HG02943 (cell line): ENCODE measurements around the gene CHN1.

ENCODE experiments used
- ATAC-seq: cut with Tn5 transposase; IDR thresholded peaks from one replicate; pipeline ENCODE4 v1.9.1; 2021; ENCODE audit warnings: mild to moderate bottlenecking, low read depth, moderate library complexity; ENCODE audit not compliant: unreplicated experiment

The CHN1 gene

DNA sequence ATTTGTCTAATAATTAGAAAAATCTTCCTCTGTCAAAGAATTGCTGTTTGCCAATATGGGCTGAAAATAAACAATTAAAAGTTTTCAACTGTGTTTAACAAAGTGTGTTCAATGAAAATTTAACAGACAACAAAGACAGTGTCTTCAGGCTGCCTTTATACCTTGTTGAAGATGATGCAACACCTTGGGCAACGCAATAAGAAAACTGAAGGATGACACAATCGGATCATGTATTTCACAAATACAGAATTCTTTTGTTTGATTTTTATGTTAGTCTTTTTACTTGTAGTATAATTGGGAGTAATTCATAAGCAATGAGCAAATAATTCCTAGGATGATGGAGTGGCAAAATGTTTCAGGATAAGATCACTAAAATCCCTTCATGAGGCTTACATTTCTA, 27.8 kb downstream of the CHN1 start:
- no peak for ATAC-seq

DNA sequence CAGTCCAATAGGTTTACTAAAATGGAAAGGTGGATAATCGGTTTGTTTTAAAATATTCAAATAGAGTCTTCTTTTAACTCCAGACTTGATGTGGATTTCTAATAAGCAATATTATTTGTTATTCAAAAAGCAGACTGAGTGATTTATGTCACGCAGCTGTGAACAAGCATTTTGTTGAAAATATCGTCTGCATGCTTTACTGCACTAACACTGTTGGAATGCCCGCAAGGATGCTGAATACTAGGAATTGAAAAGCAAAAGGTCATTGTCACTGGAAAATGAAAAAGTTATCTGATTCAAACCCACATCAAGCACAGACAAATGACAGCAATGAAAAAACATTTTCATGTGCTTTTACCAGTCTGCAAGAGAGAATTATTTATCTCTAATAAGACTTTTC, 31.1 kb downstream of the CHN1 start:
- no peak for ATAC-seq

DNA sequence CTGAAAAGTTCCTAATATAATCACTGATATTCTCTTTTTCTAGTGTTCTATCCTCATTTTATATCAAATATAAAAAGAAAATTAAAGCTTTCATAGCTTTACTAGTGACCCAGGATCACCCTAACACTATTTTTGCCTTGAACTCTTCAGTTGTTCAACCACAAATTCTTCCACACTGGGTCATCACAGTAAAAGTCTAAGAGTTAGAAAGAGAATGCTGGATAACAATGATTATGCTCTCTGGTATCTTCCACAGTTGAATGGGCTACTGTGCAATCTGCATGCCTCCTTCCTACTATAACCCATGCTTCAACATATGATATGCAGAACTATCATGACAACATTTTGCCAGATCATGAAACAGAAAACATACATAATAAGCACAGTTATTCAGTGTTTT, 32.3 kb downstream of the CHN1 start:
- ATAC-seq, result no peak

DNA sequence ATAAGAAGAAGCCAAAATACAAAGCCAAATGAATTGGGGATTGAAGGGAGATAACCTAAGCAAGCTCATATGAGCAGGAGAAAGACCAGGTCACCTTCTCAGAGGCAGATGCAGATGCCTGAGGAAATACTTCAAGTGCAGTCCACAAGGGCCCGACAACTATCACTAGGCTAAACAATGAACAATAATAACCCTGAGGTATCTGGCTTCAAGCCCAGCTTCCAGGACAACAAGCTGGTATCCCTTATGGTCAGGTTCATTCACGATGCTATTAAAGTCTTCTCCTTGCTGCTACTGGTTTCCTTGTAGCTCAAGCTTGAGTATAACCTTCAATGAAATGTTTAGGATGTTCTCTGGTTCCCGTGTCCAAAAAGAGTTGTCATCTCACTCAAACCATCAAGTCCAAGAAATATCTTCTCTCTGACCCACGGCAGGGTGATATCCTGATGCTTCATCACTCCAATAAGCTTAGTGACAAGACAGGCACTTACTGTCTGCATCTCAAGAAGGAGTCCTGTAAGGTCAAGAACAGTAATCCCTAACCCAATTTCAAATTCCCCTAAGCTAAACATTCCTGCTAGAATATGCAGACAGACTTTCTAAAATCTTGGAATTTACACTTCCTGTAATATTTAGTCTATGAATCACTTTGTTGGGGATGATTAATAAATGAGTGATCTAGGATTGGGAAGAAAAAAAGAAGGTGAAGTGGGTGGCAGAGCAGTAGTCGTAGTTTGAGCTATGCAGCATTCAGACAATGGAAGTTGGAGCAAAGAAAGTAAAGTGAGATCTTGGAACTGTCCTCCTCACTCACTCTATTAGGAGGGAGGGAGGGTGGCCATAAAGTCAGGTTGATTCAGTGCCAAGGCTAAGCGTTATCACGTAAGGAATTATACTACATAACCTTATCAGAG, 33.1 kb downstream of the CHN1 start:
- ATAC-seq, result no peak

DNA sequence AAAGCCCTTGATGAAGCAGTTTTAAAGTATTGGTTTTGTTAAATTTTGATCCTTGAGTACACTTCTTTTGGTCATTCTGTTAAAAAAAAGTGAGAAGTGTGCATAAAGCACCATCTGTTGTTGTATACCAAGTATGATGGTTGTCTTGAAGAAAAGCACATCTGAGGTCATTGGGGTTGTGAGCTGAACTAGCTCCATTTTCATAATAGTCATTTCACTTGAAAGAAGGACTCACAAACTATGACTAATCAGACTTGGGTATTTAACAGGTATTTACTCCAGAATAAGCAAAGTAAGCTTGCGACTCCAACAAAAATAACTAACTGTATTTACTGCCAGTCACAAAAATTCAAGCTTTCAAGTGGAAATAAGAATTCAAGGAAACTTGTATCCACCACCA, 35.1 kb downstream of the CHN1 start:
- ATAC-seq, result no peak

DNA sequence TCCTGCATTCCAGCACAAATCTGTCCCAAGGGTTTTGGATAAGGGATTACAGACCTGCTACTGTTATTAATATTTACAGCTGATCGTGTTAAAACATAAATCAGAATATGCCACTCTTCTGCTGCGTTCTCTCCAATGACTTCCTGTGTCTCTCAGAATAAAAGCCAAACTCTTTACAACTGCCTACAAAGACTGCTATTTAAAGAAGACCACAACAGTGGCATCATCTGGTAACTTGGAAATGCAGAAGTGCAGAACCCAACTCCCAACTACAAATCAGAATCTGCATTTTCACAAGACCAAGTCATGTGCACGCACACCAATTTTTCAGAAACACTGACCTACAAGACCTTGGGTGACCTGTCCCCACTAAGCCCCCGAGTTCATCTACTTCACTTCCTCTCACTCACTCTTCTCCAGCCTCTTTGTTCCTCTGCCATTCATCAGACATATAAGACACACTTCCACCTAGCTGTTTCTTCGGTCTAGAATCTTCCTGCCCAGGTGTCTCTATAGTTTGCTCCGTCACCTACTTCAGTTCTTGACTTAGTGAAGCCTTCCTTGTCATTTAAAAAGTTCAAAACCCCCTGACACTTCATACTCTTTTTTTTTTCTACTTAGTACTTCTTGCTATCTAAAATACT, 36.0 kb downstream of the CHN1 start:
- no peak for ATAC-seq

DNA sequence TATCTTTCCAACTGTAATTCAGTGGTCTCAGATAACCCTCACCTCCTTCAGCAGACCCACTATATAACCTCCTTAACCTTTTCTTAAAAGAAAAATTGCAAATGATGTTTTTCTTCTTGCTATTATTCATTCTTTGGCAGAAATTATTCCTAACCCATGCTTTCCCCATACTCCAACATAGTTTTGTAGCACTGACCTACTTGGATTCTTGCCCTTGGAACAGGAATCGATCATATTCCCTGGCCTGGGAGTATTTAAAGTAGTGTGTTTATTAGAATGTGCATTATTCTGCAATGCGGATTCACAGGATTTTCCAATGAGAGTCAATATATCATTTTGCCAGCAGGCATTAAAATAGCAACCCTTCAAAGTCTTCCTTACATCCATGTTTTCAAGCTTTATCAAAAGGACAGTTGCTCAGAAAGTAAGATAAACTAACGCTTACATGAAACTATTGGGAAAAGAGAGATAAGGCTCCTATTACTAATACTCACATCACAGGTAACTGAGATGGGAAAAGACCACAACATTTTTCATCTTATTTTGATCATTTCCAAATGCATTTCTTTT, 37.4 kb downstream of the CHN1 start:
- ATAC-seq, result no peak

DNA sequence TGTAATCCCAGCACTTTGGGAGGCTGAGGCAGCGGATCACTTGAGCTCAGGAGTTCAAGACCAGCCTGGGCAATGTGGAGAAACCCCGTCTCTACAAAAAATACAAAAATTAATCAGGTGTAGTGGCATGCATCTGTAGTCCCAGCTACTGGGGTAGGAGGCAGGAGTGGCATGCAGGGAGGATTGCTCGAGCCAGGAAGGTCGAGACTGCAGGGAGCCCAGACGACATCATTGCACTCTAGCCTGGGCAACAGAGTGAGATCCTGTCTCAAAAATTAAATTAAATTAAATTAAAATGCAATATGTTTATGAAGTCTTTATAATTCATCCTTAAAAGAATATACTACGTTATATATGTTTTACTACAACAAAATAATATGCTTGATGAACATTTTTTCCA, 38.1 kb downstream of the CHN1 start:
- ATAC-seq, result no peak

DNA sequence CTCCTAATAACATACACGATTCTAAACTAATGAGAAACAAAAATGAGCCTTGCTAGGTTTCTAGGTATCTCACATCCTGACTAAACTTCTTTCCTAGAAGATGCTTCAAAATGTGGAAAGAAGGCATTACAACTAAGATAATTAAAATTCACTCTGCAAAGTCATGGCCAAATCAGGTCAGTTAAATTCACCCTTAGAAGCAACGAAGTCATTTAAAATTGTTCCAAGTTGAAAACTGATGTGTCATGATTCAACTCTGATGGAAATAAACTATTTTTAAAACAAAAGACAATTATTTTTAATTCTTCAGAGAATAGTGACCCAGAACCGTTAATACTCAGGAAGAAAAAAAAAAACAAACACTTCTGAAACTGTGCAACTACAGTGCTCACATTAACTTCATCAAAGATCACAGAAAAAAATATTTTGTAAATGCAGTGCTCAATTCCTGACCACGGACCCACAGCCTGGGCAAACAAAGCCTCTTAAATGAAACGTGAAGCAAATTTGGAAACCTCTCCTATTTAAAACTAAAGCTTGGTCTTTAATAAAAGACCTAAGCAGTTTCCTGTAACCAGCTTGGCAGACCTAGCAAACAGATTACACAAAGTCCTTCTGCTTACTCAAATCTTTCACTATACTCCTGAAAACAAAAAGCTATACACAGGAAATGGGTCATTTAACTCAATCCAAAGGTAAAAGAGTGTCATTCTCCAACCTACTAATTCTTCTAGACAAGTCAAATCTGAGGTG, 39.0 kb downstream of the CHN1 start:
- ATAC-seq, result no peak

DNA sequence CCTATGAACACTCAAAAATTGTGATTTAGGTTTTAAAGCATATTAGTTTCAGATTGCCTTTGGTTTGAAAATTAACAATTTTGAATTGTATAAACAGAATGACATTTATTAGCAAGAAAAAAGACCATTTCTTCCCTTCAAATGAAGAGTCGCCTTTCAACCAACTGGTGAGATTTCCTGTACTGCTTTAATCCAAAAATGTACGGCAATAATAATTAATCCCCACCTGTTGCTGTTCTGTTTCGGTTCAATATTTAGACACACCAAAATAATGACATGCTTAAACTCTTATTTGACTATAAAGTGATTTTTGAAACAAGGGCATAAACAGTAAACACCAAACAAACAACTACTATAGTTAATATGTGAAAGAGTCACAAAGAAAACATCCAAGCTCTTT, 39.6 kb downstream of the CHN1 start:
- no peak for ATAC-seq

DNA sequence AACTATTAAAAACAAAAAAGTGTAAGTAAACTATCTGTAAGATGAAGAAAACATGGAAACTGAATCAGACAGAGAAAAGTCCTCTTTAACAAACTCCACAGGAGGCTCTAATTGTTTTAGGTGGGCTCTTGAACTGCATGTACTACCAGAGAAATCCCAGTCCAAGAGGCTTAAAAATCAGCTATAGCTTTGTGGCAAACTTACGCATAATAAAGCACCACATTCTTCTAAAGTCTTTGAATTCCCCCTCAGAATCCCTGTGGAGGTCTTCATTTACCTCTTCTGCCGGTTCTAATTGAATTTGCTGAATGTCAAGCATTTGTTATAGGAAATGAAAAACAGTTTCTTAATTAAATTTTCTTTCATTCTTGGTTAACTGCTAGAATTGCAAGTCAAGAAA, 40.8 kb downstream of the CHN1 start:
- ATAC-seq, result no peak

DNA sequence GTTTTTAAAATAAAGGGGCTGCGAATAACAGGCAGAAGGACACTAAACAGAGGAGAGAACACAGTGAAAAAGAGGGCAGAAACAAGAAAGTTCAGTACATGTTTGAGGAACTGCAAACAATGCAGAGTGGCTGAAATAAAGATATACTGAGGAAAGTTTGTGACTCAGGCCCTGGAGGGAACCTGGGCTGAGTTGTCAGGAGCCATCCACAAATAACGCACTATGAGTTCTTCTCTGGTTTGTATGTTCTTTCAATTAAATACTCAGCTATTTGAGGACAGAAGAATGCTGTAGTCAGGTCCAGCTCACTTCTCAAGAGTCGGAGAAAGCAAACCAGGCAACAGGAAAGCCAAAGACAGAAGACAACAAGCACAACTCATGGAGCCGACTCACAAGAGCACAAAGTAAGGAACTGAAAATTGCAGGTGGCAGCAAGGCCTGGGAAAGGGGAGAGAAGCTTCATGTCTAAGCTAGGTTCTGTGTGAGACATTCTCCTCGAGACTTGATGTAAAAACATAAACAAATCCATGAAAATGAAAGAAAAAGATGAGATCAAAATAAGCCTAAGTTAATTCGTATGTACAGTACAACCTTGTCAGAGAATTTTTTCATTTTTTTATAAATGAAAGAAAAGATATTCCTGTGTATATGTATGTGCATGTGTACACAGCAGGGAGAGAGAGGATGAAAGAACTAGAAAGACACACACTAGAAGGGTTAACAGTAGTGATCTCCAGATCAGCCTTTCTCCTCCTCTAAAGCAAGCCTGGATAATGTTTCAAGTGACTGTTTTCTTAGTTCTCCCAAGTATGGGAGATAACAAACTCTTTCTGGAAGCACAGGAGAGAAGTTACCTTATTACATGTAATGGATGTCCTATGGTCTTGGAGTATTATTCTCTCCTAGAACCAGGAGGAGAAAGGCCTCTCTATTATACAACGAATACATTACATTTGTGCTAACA, 41.5 kb downstream of the CHN1 start:
- ATAC-seq, result no peak

DNA sequence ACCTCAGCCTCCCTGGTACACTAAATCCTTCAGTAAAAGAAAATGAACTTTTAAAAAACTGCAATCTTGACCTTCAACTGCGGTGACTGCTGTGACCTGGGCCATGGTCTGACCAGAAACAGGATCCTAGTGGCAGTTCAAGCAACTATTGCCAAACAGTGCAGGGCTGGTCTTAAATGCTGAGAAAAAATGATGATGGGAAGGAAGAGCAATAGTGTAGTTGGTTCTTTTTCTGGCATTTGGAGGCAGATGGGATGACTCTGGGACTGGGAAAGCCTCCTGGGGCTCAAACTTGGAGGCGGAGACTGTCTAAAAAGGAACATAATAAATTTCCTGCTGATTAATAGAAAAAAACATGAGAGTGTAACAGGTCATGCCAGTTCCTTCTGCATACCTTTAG, 45.4 kb downstream of the CHN1 start:
- no peak for ATAC-seq

DNA sequence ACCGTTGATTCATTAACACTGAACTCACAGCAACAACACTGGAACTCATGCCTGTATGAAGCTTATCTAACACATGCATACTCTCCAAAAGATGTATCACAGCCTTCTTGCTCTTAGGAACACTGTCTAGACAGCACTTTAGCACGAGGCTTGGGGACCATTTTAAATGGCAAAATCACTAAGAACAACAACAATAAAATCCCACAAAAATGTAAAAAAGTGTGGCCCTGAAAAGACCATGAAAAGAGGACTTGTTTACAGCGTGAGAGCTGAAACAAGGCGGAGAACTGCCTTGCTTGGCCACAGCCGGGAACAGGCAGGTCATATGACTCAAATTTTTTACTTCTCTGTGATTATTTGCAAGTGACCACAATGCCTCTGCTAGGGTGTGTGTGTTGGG, 48.1 kb downstream of the CHN1 start:
- ATAC-seq, result no peak

DNA sequence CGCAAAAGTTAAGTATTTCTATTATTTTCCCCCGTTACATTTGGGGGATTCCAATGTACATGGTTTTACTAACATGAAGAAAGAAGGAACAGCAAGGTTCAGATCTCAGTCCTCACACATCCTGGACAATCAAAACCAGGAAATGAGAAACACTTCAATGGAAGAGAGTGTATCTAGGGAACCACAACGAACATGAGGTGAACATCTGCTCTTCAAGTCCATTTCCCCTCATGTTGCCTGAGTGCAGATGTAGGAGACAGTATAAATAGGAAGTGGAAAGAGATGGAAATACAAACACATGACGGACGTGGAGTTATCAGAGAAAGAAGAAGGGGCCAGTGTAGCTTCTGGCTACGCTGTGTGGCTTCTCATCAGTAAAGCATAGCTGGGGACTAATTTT, 52.6 kb downstream of the CHN1 start:
- ATAC-seq, result no peak

DNA sequence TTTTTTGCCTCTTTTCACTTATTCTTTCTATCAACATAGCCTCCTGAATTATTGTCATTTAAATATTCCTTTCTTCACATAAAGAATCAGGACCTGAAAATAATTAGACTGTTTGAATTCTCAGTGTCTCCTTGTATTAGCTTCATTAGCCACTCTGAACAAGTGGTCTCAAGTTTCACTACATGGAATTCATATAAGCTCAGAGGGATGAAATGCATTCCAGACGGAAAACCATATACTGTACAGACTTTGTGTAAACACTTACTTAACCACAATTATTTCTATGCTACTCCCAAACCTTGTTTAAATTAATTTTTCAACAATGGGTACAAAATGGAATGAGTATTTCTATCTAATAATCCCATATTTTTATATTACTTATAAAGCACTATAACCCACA, 53.4 kb downstream of the CHN1 start:
- no peak for ATAC-seq

DNA sequence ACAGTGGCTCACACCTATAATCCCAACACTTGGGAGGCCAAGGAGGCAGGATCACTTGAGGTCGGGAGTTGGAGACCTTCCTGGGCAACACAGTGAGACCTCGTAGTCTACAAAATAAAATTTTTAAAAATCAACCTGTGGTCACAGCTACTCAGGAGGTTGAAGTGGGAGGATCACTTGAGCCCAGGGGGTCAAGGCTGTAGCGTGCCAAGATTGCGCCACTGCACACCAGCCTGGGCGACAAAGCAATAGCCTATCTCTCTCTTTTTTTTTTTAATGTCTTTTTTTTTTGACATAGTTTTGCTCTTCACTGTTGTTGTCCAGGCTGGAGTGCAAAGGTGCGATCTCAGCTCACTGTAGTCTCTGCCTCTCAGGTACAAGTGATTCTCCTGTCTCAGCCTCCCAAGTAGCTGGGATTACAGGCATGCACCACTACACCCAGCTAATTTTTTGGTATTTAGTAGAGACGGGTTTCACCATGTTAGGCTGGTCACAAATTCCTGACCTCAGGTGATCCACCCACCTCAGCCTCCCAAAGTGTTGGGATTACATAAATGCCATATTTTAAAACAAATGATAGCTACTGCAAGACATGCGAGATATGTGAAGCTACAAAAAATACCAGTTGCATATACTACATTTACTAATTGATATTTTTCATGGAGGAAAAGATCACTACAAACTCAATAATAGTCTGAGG, 55.0 kb downstream of the CHN1 start:
- no peak for ATAC-seq

DNA sequence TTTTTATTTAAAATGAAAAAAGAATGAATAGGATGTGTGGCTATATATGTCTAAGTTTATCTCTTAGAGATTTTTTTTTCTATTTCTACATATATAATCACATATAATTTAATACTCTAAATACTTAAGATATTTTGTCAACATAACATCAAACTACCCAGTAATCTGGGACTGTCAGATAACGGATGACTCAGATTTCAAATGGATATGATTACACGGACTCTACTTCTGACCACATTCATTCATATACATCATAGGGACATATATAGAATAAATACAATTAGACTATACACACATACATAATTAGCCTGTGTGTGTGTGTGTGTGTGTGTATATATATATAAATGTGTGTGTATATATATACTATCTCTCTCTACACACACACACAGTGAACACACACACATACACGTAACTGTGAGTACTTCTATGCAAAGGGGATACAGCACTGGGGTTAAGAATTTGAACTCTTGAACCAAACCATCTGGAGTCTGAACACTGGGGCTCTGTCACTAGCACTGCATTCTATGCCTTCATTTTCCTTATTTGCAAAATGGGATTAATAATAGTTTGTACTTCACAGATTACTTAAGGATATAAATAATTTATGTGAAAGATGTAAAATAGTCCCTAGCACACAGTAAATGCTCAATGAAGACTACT, 59.5 kb downstream of the CHN1 start:
- no peak for ATAC-seq

DNA sequence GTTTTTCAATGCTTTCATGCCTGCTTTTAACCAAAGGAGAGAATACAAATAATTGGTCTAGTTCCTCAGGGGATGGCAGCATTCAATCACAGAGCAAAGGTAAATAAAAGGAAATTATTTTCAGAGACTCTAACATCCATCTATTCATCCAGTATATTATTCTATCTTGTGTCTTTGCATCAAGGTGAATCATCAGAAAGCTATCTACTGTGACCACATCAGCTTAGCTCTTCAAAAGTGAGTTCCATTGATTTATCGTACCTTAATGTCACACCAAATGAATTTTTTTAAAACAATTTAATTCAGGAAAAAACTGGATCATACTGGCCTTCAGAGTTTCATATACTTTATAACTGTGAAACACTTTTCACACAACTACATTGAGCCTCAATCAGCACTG, 66.1 kb downstream of the CHN1 start:
- no peak for ATAC-seq
